IMR-90 (cell line): ENCODE measurements around the gene ABTB1. TPM values are rescaled to one million over a fixed set of nuclear protein-coding genes. Genes with fewer than 3 reads are reported as not detected.

ENCODE experiments used
- ATAC-seq: fragments of 200-7000 bp; cut with Tn5 transposase; 2 replicates; pipeline ENCODE4 v1.9.1; 2020; ENCODE audit warnings: low read depth, mild to moderate bottlenecking, moderate library complexity
- BruUV-seq: library from RNA; stranded (reverse); fragments of 400-500 nt; replicated peaks from 2 replicates; lab custom pipeline; 2021; lab: Mats Ljungman, UMichigan
- CTCF ChIA-PET: fragments of 300-600 bp; formaldehyde crosslinking; extraction: SDS; loops from one replicate; lab custom pipeline; 2021; ENCODE audit warnings: antibody characterized with exemption; lab: Yijun Ruan, JAX
- POLR2A ChIA-PET: fragments of 300-600 bp; sonication (Branson Sonifier 250); formaldehyde crosslinking; loops from one replicate; lab custom pipeline; 2022; ENCODE audit warnings: antibody characterized with exemption; ENCODE audit not compliant: unreplicated experiment; lab: Charles Lee
- DNase-seq: peaks from one replicate; pipeline ENCODE4 v3.0.0; 2013
- H2AFZ ChIP-seq: replicated peaks from 2 replicates; pipeline ENCODE3; 2013; ENCODE audit warnings: low read length, mild to moderate bottlenecking; ENCODE audit not compliant: poor library complexity
- H2AK5ac ChIP-seq: 2 replicates; pipeline ENCODE4 v1.6.1; 2013; ENCODE audit warnings: low read depth, low read length, inconsistent platforms
- H2AK9ac ChIP-seq: replicated peaks from 2 replicates; pipeline ENCODE3; 2013; ENCODE audit warnings: mild to moderate bottlenecking, low read depth, low read length, moderate library complexity; ENCODE audit not compliant: poor library complexity
- H2BK120ac ChIP-seq: 2 replicates; pipeline ENCODE4 v1.6.1; 2013; ENCODE audit warnings: low read depth, low read length, inconsistent platforms
- H2BK15ac ChIP-seq: 3 replicates; pipeline ENCODE4 v1.6.1; 2013; ENCODE audit warnings: low read depth, low read length, inconsistent platforms
- H2BK20ac ChIP-seq: 2 replicates; pipeline ENCODE4 v1.6.1; 2013; ENCODE audit warnings: low read depth, mild to moderate bottlenecking, inconsistent platforms, low read length, moderate library complexity
- H2BK5ac ChIP-seq: 2 replicates; pipeline ENCODE4 v1.6.1; 2013; ENCODE audit warnings: mild to moderate bottlenecking, low read depth, low read length, inconsistent platforms; ENCODE audit not compliant: poor library complexity, severe bottlenecking
- H3K14ac ChIP-seq: replicated peaks from 2 replicates; pipeline ENCODE4 v1.6.1; 2013; ENCODE audit warnings: low read depth, low read length, inconsistent platforms
- H3K18ac ChIP-seq: 2 replicates; pipeline ENCODE4 v1.6.1; 2013; ENCODE audit warnings: low read depth, low read length, control low read depth
- H3K23ac ChIP-seq: 2 replicates; pipeline ENCODE4 v1.6.1; 2013; ENCODE audit warnings: low read depth, low read length, inconsistent platforms
- H3K27ac ChIP-seq: 2 replicates; pipeline ENCODE4 v1.5.1; 2013; ENCODE audit warnings: mild to moderate bottlenecking, control low read depth, low read length; ENCODE audit not compliant: insufficient read depth
- H3K27me3 ChIP-seq: 2 replicates; pipeline ENCODE4 v1.6.1; 2013; ENCODE audit warnings: low read length; ENCODE audit not compliant: control insufficient read depth, insufficient read depth
- H3K36me3 ChIP-seq: 2 replicates; pipeline ENCODE4 v1.6.1; 2013; ENCODE audit warnings: low read length, mixed read lengths; ENCODE audit not compliant: control insufficient read depth, insufficient read depth
- H3K4ac ChIP-seq: 2 replicates; pipeline ENCODE4 v1.6.1; 2013; ENCODE audit warnings: low read depth, low read length, inconsistent platforms
- H3K4me1 ChIP-seq: 2 replicates; pipeline ENCODE4 v1.6.1; 2013; ENCODE audit warnings: low read length, mixed read lengths; ENCODE audit not compliant: control insufficient read depth, insufficient read depth
- H3K4me2 ChIP-seq: 2 replicates; pipeline ENCODE4 v1.6.1; 2013; ENCODE audit warnings: low read depth, mild to moderate bottlenecking, control low read depth, low read length, moderate library complexity
- H3K4me3 ChIP-seq: 2 replicates; pipeline ENCODE4 v1.5.1; 2013; ENCODE audit warnings: low read depth, mild to moderate bottlenecking, control low read depth, low read length, moderate library complexity; ENCODE audit not compliant: insufficient read depth
- H3K56ac ChIP-seq: 2 replicates; pipeline ENCODE4 v1.6.1; 2013; ENCODE audit warnings: low read length, inconsistent platforms; ENCODE audit not compliant: insufficient read depth; ENCODE audit errors: extremely low read depth
- H3K79me1 ChIP-seq, 2 experiments: 2 replicates each; pipeline ENCODE4 v1.6.1; 2013; ENCODE audit warnings: low read length in 2 of 2, inconsistent platforms in 1 of 2, low read depth in 1 of 2
- H3K9ac ChIP-seq: 2 replicates; pipeline ENCODE4 v1.6.1; 2013; ENCODE audit warnings: low read depth, low read length, control low read depth
- H3K9me1 ChIP-seq: 2 replicates; pipeline ENCODE4 v1.6.1; 2013; ENCODE audit warnings: low read length, inconsistent platforms; ENCODE audit not compliant: insufficient read depth
- H3K9me3 ChIP-seq: 2 replicates; pipeline ENCODE4 v1.6.1; 2013; ENCODE audit warnings: low read length; ENCODE audit not compliant: control insufficient read depth, insufficient read depth
- H4K20me1 ChIP-seq: 2 replicates; pipeline ENCODE4 v1.6.1; 2013; ENCODE audit warnings: low read length, inconsistent platforms; ENCODE audit not compliant: insufficient read depth
- H4K5ac ChIP-seq: 2 replicates; pipeline ENCODE4 v1.6.1; 2013; ENCODE audit warnings: mild to moderate bottlenecking, low read depth, low read length, control low read depth
- H4K8ac ChIP-seq, 2 experiments: 2 replicates each; pipeline ENCODE4 v1.6.1; 2013; ENCODE audit warnings: low read depth in 2 of 2, low read length in 2 of 2, control low read depth in 1 of 2, inconsistent platforms in 1 of 2
- H4K91ac ChIP-seq: 2 replicates; pipeline ENCODE4 v1.6.1; 2013; ENCODE audit warnings: low read depth, low read length, inconsistent platforms; ENCODE audit not compliant: insufficient read depth
- BHLHE40 ChIP-seq: fragments of 150-350 bp; IDR thresholded peaks from 2 replicates; pipeline ENCODE4 v1.6.1; 2016; ENCODE audit warnings: mild to moderate bottlenecking, low read depth, low read length
- CEBPB ChIP-seq: IDR thresholded peaks from 2 replicates; pipeline ENCODE4 v1.6.1; 2012; ENCODE audit warnings: low read depth, low read length, improper control_type of control experiment
- CHD1 ChIP-seq: IDR thresholded peaks from 2 replicates; pipeline ENCODE4 v1.6.1; 2012; ENCODE audit warnings: low read depth, low read length, improper control_type of control experiment
- FOS ChIP-seq: fragments of 150-350 bp; IDR thresholded peaks from 2 replicates; pipeline ENCODE4 v1.6.1; 2016; ENCODE audit warnings: low read depth, low read length
- MAFK ChIP-seq: IDR thresholded peaks from 2 replicates; pipeline ENCODE4 v1.6.1; 2012; ENCODE audit warnings: low read depth, low read length, improper control_type of control experiment
- MAZ ChIP-seq: IDR thresholded peaks from 2 replicates; pipeline ENCODE4 v1.6.1; 2012; ENCODE audit warnings: low read depth, mild to moderate bottlenecking, low read length, improper control_type of control experiment, moderate library complexity, borderline replicate concordance
- MXI1 ChIP-seq: IDR thresholded peaks from 2 replicates; pipeline ENCODE4 v1.6.1; 2012; ENCODE audit warnings: low read depth, mild to moderate bottlenecking, low read length, moderate library complexity, borderline replicate concordance
- NFE2L2 ChIP-seq: fragments of 150-350 bp; IDR thresholded peaks from 2 replicates; pipeline ENCODE4 v1.6.1; 2016; ENCODE audit warnings: low read depth, mild to moderate bottlenecking, low read length
- POLR2A ChIP-seq: IDR thresholded peaks from 2 replicates; pipeline ENCODE4 v1.6.1; 2012; ENCODE audit warnings: mild to moderate bottlenecking, low read depth, low read length
- RAD21 ChIP-seq: IDR thresholded peaks from 2 replicates; pipeline ENCODE4 v1.6.1; 2012; ENCODE audit warnings: low read length, improper control_type of control experiment
- RCOR1 ChIP-seq: IDR thresholded peaks from 2 replicates; pipeline ENCODE4 v1.6.1; 2012; ENCODE audit warnings: mild to moderate bottlenecking, low read length, improper control_type of control experiment; ENCODE audit not compliant: insufficient replicate concordance
- RFX5 ChIP-seq: IDR thresholded peaks from 2 replicates; pipeline ENCODE4 v1.8.0; 2012; ENCODE audit warnings: low read depth, mild to moderate bottlenecking, low read length, moderate library complexity
- SMC3 ChIP-seq: fragments of 150-350 bp; IDR thresholded peaks from 2 replicates; pipeline ENCODE4 v1.6.1; 2016; ENCODE audit warnings: low read depth, mild to moderate bottlenecking, antibody characterized with exemption, low read length, moderate library complexity
- WGBS, 2 experiments: methylation state at CpG; one replicate each; pipeline versions ENCODE4 v1.1.5 to v1.1.7; 2013; ENCODE audit warnings: missing lambda C conversion rate in 2 of 2; ENCODE audit not compliant: insufficient read length in 1 of 2; ENCODE audit errors: extremely low coverage in 2 of 2; 5-methylcytosine and 5-hydroxymethylcytosine counted together
- dilution Hi-C: fragments of 300-500 bp; cut with HindIII; formaldehyde crosslinking; loops from one replicate; pipeline ENCODE4 v1.14.3; 2018; ENCODE audit warnings: low sequenced_read_pairs; ENCODE audit not compliant: unreplicated experiment
- in situ Hi-C: fragments of 300-500 bp; cut with MboI; formaldehyde crosslinking; loops from 3 replicates; pipeline ENCODE4 v1.14.3; 2019; ENCODE audit warnings: low sequenced_read_pairs, inconsistent platforms, mixed read lengths
- intact Hi-C: fragments of 100-400 bp; cut with micrococcal nuclease; formaldehyde crosslinking; loops from 2 replicates; pipeline ENCODE4 v1.10.0; 2022
- polyA plus RNA-seq, 3 experiments: library from polyadenylated mRNA; depleted of rRNA; stranded (reverse); fragments of >200 nt; gene quantifications; 2 replicates each; pipeline ENCODE4 v1.2.3, GENCODE V29; 2012; ENCODE audit warnings: low replicate concordance in 1 of 3
- total RNA-seq: library from RNA; depleted of rRNA; stranded (reverse); fragments of >200 nt; gene quantifications from 2 replicates; pipeline ENCODE4 v1.2.3, GENCODE V29; 2012
- TF ChIP-seq, protein P1 (sequence below): fragments of 150-350 bp; IDR thresholded peaks from 2 replicates; pipeline ENCODE4 v1.6.1; 2017; ENCODE audit warnings: mild to moderate bottlenecking, antibody characterized with exemption, low read length, low read depth
- TF ChIP-seq, protein P2 (sequence below): fragments of 150-350 bp; IDR thresholded peaks from 2 replicates; pipeline ENCODE4 v1.6.1; 2016; ENCODE audit warnings: low read depth, mild to moderate bottlenecking, low read length, moderate library complexity, borderline replicate concordance
- TF ChIP-seq, protein P3 (sequence below): conservative IDR thresholded peaks from 2 replicates; pipeline ENCODE4 v1.5.1; 2012; ENCODE audit warnings: mild to moderate bottlenecking, low read depth, low read length, improper control_type of control experiment

ABTB1 gene
- total and polyA plus RNA-seq, 2 of the 4 experiments (the other 2 are of a cell fraction): 3.2 to 23.0 TPM

DNA sequence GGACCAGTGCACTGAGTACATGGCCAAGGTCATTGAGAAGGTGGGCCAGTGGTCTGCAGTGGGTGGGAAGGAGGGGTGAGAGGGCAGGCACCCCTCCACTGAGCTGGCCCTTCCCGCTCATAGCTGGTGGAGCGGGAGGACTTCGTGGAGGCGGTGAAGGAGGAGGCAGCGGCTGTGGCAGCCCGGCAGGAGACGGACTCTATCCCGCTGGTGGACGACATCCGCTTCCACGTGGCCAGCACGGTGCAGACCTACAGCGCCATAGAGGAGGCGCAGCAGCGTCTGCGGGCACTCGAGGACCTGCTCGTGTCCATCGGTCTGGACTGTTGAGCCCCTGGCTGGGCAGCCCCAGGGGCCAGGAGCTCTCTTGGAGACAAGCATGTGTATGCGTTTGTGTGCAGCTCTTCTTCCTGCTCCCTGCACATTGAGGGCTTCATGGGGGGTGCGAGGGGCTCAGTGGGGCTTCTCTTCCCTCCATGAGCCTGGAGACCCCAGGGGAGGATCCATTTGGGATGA is 7.5 kb downstream of the ABTB1 start:
- Histone ChIP-seq H2AK5ac (no peak overlapping the region; the same call in 1 of the 2 replicates), H2BK5ac (no peak overlapping the region), H3K4ac (no peak overlapping the region), H4K8ac (no peak overlapping the region), H2BK15ac (no peak overlapping the region), H3K4me2 (no peak overlapping the region), H3K9ac (no peak overlapping the region), H3K56ac (no peak overlapping the region), H3K14ac (no peak overlapping the region), H3K4me3 (no peak overlapping the region), H3K27ac (no peak overlapping the region), H4K91ac (no peak overlapping the region), H3K27me3 (no peaks in the 10 kb centered on the region), H2BK120ac (no peak overlapping the region), H3K9me1 (0 out of 2 replicates have a peak, but pooled peaks cover 2% of the 10 kb centered on the region), H3K9me3 (no peaks in the 10 kb centered on the region), H2BK20ac (no peak overlapping the region), H3K4me1 (no peaks in the 10 kb centered on the region), H4K20me1 (no peaks in the 10 kb centered on the region), H2AK9ac (no peak overlapping the region), H2AFZ (no peak overlapping the region), H3K79me1 (peaks cover 0 to 3% of the 10 kb centered on the region in 2 experiments; a peak in 1 of 4 replicates), H3K36me3 (peaks cover 31% of the 10 kb centered on the region), H3K18ac (no peak overlapping the region), H4K5ac (no peak overlapping the region), H3K23ac (no peak overlapping the region)
- ATAC-seq (no peak), DNase-seq (no peak)
- ChIA-PET POLR2A (no interaction called here), CTCF (interaction anchor here (0.6 to 1.3 kb wide), 2 partner anchors 22 to 995 kb away, joined by 3 read pairs; no protein-coding TSS in a partner anchor)
- BruUV-seq: no TSS peak
- 96% methylated on average over 16 of the region's 21 CpGs; no CpG with 5 or more reads in 1 of the 2 experiments for WGBS, 2 experiments
- TF ChIP-seq MAFK (no peak), NFE2L2 (no peak), BHLHE40 (no peak), MXI1 (no peak), MAZ (no peak), FOS (no peak), SMC3 (no peak), CHD1 (no peak), RFX5 (no peak), RAD21 (no peak), POLR2A (no peak), CEBPB (no peak), RCOR1 (no peak)
- TF ChIP-seq, protein P1, sequence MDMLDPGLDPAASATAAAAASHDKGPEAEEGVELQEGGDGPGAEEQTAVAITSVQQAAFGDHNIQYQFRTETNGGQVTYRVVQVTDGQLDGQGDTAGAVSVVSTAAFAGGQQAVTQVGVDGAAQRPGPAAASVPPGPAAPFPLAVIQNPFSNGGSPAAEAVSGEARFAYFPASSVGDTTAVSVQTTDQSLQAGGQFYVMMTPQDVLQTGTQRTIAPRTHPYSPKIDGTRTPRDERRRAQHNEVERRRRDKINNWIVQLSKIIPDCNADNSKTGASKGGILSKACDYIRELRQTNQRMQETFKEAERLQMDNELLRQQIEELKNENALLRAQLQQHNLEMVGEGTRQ: no peak
- TF ChIP-seq, protein P2, sequence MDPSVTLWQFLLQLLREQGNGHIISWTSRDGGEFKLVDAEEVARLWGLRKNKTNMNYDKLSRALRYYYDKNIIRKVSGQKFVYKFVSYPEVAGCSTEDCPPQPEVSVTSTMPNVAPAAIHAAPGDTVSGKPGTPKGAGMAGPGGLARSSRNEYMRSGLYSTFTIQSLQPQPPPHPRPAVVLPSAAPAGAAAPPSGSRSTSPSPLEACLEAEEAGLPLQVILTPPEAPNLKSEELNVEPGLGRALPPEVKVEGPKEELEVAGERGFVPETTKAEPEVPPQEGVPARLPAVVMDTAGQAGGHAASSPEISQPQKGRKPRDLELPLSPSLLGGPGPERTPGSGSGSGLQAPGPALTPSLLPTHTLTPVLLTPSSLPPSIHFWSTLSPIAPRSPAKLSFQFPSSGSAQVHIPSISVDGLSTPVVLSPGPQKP: no peak
- TF ChIP-seq, protein P3, sequence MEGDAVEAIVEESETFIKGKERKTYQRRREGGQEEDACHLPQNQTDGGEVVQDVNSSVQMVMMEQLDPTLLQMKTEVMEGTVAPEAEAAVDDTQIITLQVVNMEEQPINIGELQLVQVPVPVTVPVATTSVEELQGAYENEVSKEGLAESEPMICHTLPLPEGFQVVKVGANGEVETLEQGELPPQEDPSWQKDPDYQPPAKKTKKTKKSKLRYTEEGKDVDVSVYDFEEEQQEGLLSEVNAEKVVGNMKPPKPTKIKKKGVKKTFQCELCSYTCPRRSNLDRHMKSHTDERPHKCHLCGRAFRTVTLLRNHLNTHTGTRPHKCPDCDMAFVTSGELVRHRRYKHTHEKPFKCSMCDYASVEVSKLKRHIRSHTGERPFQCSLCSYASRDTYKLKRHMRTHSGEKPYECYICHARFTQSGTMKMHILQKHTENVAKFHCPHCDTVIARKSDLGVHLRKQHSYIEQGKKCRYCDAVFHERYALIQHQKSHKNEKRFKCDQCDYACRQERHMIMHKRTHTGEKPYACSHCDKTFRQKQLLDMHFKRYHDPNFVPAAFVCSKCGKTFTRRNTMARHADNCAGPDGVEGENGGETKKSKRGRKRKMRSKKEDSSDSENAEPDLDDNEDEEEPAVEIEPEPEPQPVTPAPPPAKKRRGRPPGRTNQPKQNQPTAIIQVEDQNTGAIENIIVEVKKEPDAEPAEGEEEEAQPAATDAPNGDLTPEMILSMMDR: no peak
- in situ Hi-C loops (no loop called here), intact Hi-C loops (no loop called here), dilution Hi-C loops (no loop called here)
